Sigmoid colon (tissue), 7 donors: ENCODE data around the gene TMEM229B. TPM values are rescaled to one million over a fixed set of nuclear protein-coding genes. Genes with fewer than 3 reads are reported as not detected.

Experiments
- DNase-seq: peaks from one replicate; pipeline ENCODE4 v3.0.0-alpha.2; 2019
- H3K27ac ChIP-seq, 4 donors: fragments of 200-600 bp; sonication (generic); one replicate each; pipeline ENCODE4 v1.5.1; 2016 to 2019; ENCODE audit warnings: mild to moderate bottlenecking in 1 of 4
- H3K27me3 ChIP-seq, 3 donors: fragments of 200-600 bp; sonication (generic); one replicate each; pipeline ENCODE4 v1.5.1; 2019; ENCODE audit warnings: mild to moderate bottlenecking in 1 of 3
- H3K36me3 ChIP-seq, 4 donors: fragments of 200-600 bp; sonication (generic); one replicate each; pipeline ENCODE4 v1.5.1; 2016 to 2019
- H3K4me1 ChIP-seq, 4 donors: fragments of 200-600 bp; sonication (generic); one replicate each; pipeline ENCODE4 v1.5.1; 2017 to 2019
- H3K4me3 ChIP-seq, 4 donors: fragments of 200-600 bp; sonication (generic); one replicate each; pipeline ENCODE4 v1.5.1; 2017 to 2019; ENCODE audit warnings: mild to moderate bottlenecking in 2 of 4, moderate library complexity in 1 of 4
- H3K9me3 ChIP-seq, 4 donors: fragments of 200-600 bp in 3 of 4; sonication (generic) in 3 of 4; one replicate each; pipeline versions ENCODE4 v1.5.1 to v1.6.1; 2013 to 2019
- EP300 ChIP-seq, 4 donors: sonication (generic); formaldehyde crosslinking; IDR thresholded peaks; one replicate each; pipeline ENCODE4 v1.6.1; 2017; ENCODE audit warnings: antibody characterized with exemption in 4 of 4
- POLR2A ChIP-seq, 2 donors: fragments of 450-650 bp; IDR thresholded peaks; one replicate each; pipeline ENCODE4 v1.6.1; 2016; ENCODE audit warnings: antibody characterized with exemption in 2 of 2, mild to moderate bottlenecking in 2 of 2, moderate library complexity in 2 of 2
- POLR2AphosphoS5 ChIP-seq, 4 donors: sonication (generic); formaldehyde crosslinking; IDR thresholded peaks; one replicate each; pipeline ENCODE4 v1.6.1; 2017; ENCODE audit warnings: antibody characterized with exemption in 4 of 4
- WGBS, 2 donors: extraction: QIAGEN DNeasy Blood & Tissue Kit; methylation state at CpG; one replicate each; pipeline ENCODE4 v1.1.7; 2013; 5-methylcytosine and 5-hydroxymethylcytosine counted together
- intact Hi-C: fragments of 100-400 bp; cut with DNase I; formaldehyde crosslinking; loops from one replicate; pipeline ENCODE4 v1.15.1; 2023
- polyA plus RNA-seq, 3 donors: library from polyadenylated mRNA; stranded (reverse); fragments of 200-250 nt; gene quantifications; one replicate each; pipeline ENCODE4 v1.2.3, GENCODE V29; 2013
- total RNA-seq, 4 donors: library from RNA; depleted of rRNA; stranded (reverse); fragments of >200 nt; gene quantifications; one replicate each; pipeline ENCODE4 v1.1.0, GENCODE V29; 2016
- TF ChIP-seq, protein P1 (sequence below), 4 experiments: fragments of 450-650 bp in 3 of 4; fragments of 200-600 bp in 1 of 4; IDR thresholded peaks; one replicate each; pipeline ENCODE4 v1.5.1; 2016 to 2019; ENCODE audit warnings: antibody characterized with exemption in 4 of 4, mild to moderate bottlenecking in 3 of 4, moderate library complexity in 2 of 4
- donor health status: healthy with polysubstance abuse.
- donor health status: Bipolar disorder and iron deficiency.
- donor health status: healthy.

The TMEM229B gene
- total and polyA plus RNA-seq, 7 donors: 1.2 to 16.4 (median 6.1) TPM

- DNase-seq: no peak
- no peak overlapping the region for H3K4me3 ChIP-seq
- H3K9me3 ChIP-seq: no peaks in the 10 kb centered on the region
- WGBS, 2 donors: 94 to 98% methylated on average over 1 of the region's 1 CpG
- H3K27ac ChIP-seq: no peak overlapping the region
- H3K36me3 ChIP-seq: no peaks in the 10 kb centered on the region
- H3K4me1 ChIP-seq: no peaks in the 10 kb centered on the region
- intact Hi-C loops: no loop called here
- no peaks in the 10 kb centered on the region for H3K27me3 ChIP-seq
- TF ChIP-seq, protein P1, sequence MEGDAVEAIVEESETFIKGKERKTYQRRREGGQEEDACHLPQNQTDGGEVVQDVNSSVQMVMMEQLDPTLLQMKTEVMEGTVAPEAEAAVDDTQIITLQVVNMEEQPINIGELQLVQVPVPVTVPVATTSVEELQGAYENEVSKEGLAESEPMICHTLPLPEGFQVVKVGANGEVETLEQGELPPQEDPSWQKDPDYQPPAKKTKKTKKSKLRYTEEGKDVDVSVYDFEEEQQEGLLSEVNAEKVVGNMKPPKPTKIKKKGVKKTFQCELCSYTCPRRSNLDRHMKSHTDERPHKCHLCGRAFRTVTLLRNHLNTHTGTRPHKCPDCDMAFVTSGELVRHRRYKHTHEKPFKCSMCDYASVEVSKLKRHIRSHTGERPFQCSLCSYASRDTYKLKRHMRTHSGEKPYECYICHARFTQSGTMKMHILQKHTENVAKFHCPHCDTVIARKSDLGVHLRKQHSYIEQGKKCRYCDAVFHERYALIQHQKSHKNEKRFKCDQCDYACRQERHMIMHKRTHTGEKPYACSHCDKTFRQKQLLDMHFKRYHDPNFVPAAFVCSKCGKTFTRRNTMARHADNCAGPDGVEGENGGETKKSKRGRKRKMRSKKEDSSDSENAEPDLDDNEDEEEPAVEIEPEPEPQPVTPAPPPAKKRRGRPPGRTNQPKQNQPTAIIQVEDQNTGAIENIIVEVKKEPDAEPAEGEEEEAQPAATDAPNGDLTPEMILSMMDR (IDR thresholded peaks at IDR 0.05): no peak
- TF ChIP-seq POLR2A (IDR thresholded peaks at IDR 0.05): no peak
- TF ChIP-seq POLR2AphosphoS5 (IDR thresholded peaks at IDR 0.05): no peak
- TF ChIP-seq EP300 (IDR thresholded peaks at IDR 0.05): no peak
These were observed 14.2 kb downstream of the TMEM229B start for GRCh38 chr14:67474366-67474765.

DNA sequence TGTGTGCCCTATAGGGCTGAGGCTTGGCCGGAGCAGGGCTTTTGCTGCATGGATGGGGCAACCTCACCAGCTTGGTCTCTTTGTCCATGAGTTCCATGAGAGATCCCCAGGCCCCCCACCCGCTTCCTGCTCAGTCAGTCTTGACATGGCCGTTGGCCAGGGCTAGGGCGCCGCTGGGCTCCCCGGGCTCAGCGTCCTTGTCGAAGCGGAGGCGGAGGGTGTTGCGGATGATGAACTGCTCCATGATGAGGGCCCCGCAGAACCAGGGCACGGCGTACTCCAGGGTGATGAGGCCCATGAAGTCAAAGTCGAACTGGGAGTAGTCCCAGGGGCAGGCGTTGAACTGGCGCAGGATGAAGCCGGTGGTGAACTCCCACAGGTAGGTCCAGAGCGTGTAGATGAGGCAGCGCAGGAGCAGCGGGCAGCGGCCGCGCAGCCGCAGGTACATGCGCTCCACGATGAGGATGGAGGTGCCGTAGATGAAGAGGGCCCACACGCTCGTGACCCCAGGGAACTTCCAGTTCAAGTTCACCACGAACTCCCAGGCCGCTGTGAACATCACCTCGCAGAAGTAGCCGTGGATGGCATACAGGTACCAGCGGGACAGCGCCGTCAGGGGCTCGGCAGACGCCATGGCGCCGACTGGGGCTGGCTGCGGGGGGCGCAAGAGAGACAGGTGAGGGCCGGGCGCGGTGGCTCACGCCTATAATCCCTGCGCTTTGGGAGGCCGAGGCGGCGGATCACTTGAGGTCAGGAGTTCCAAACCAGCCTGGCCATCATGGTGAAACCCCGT lies 15.0 kb downstream of the TMEM229B start:
- Histone ChIP-seq H3K4me1 (no peaks in the 10 kb centered on the region), H3K9me3 (no peaks in the 10 kb centered on the region), H3K27ac (no peak overlapping the region), H3K27me3 (no peaks in the 10 kb centered on the region), H3K36me3 (no peaks in the 10 kb centered on the region), H3K4me3 (no peak overlapping the region)
- no peak for TF ChIP-seq POLR2A (IDR thresholded peaks at IDR 0.05)
- TF ChIP-seq EP300 (IDR thresholded peaks at IDR 0.05): no peak
- no peak for TF ChIP-seq POLR2AphosphoS5 (IDR thresholded peaks at IDR 0.05)
- TF ChIP-seq, protein P1 (IDR thresholded peaks at IDR 0.05): no peak
- 98% methylated on average over 52 of the region's 52 CpGs for WGBS, 2 donors
- DNase-seq: no peak
- intact Hi-C loops: no loop called here

DNA sequence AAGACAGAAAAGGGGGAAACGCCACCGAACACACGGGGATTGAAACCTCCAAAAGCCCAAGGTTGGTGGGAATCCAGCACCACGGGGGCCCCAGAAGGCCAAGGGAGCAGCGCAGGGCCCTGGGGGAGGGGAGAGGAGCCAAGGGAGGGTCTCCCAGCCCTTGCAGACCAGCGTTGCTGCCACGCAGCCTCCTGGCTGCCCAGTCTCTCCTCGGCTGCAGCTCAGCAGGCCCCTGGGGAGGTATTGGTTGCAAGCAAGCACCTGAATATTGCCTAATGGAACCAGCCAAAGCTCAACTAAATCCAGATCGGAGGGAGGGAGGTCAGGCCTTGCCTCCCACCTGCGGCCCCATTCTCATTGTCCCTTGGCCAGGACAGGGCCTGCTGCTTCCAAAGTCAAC lies 15.8 kb downstream of the TMEM229B start:
- TF ChIP-seq POLR2A (IDR thresholded peaks at IDR 0.05): no peak
- no peak for TF ChIP-seq EP300 (IDR thresholded peaks at IDR 0.05)
- no peak for TF ChIP-seq POLR2AphosphoS5 (IDR thresholded peaks at IDR 0.05)
- TF ChIP-seq, protein P1 (IDR thresholded peaks at IDR 0.05): no peak
- intact Hi-C loops: no loop called here
- H3K36me3 ChIP-seq: no peaks in the 10 kb centered on the region
- no peak for DNase-seq
- no peaks in the 10 kb centered on the region for H3K27me3 ChIP-seq
- H3K9me3 ChIP-seq: no peaks in the 10 kb centered on the region
- 93 to 96% methylated on average over 10 of the region's 10 CpGs for WGBS, 2 donors
- no peak overlapping the region for H3K27ac ChIP-seq
- no peaks in the 10 kb centered on the region for H3K4me1 ChIP-seq
- no peak overlapping the region for H3K4me3 ChIP-seq

DNA sequence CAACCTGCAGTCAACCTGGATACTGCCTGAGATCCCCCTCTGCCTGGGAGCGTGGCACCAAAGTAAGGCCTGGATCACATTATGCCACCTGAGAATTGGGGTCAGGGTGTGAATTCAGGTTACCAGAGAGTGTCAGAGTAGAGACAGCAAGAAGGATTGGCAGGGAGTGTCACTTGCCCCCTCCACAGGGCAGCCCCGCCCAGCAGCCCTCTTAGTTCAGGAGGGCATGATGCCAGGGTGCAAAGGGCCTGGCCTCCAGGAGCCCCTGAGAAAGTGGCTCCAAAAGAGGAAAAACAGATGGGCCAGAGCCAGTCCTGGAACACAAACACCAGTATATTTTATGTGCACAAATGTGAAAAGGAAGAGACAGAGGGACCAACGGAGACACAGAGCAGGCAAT lies 18.6 kb downstream of the TMEM229B start:
- Histone ChIP-seq H3K27ac (no peak overlapping the region), H3K9me3 (no peaks in the 10 kb centered on the region), H3K36me3 (no peaks in the 10 kb centered on the region), H3K4me1 (no peaks in the 10 kb centered on the region), H3K4me3 (no peak overlapping the region), H3K27me3 (no peaks in the 10 kb centered on the region)
- intact Hi-C loops: no loop called here
- TF ChIP-seq POLR2A (IDR thresholded peaks at IDR 0.05): no peak
- TF ChIP-seq POLR2AphosphoS5 (IDR thresholded peaks at IDR 0.05): no peak
- TF ChIP-seq, protein P1 (IDR thresholded peaks at IDR 0.05): no peak
- no peak for TF ChIP-seq EP300 (IDR thresholded peaks at IDR 0.05)
- no peak for DNase-seq
- WGBS, 2 donors: 56 to 84% methylated on average over 3 of the region's 3 CpGs

GRCh38 chr14:67468378-67468730 lies 20.2 kb downstream of the TMEM229B start:
- Histone ChIP-seq H3K4me1 (no peaks in the 10 kb centered on the region), H3K9me3 (no peaks in the 10 kb centered on the region), H3K36me3 (no peaks in the 10 kb centered on the region), H3K4me3 (no peak overlapping the region), H3K27me3 (no peaks in the 10 kb centered on the region), H3K27ac (no peak overlapping the region)
- DNase-seq: no peak
- WGBS, 2 donors: 31 to 74% methylated on average over 6 of the region's 6 CpGs
- intact Hi-C loops: no loop called here
- TF ChIP-seq POLR2AphosphoS5 (IDR thresholded peaks at IDR 0.05): no peak
- TF ChIP-seq EP300 (IDR thresholded peaks at IDR 0.05): no peak
- TF ChIP-seq, protein P1 (IDR thresholded peaks at IDR 0.05): no peak
- TF ChIP-seq POLR2A (IDR thresholded peaks at IDR 0.05): no peak
